ENCODE results near the gene RRP9.
"Not testable (repeated sequence)": the region's sequence is repeated elsewhere in the genome, so short reads cannot be mapped to it uniquely, and the experiment has no call there.

The RRP9 gene

GRCh38 chr3:51941798-51942602 lies at the start of gene RRP9, which contains the start of gene PARP3:
Gene RRP9, minus strand, starts transcription at chr3:51941904. Its CDS starts 37 bp downstream, at chr3:51941867.
Gene PARP3, plus strand, starts transcription at chr3:51942363. Its CDS starts 993 bp downstream, at chr3:51943356.
- DNase-seq, result peak; percentile 99

GRCh38 chr3:51990501-51990971 lies 48.8 kb upstream of the RRP9 start:
- not testable (repeated sequence) for DNase-seq

- no peak for DNase-seq
These were observed 46.8 kb upstream of the RRP9 start for GRCh38 chr3:51988286-51989146.

- DNase-seq, result no peak
These were observed 45.9 kb upstream of the RRP9 start for GRCh38 chr3:51987568-51987967.

- DNase-seq, result no peak
These were observed 44.6 kb upstream of the RRP9 start for GRCh38 chr3:51986010-51986947.

GRCh38 chr3:51985063-51985462 lies 43.4 kb upstream of the RRP9 start:
- no peak for DNase-seq

- DNase-seq, result no peak
These were observed 42.6 kb upstream of the RRP9 start for GRCh38 chr3:51984269-51984647.

- DNase-seq, result no peak
These were observed 42.0 kb upstream of the RRP9 start for GRCh38 chr3:51983578-51984268.

- DNase-seq, result peak; percentile 63
These were observed 41.3 kb upstream of the RRP9 start, which contains the start of gene ACY1 for GRCh38 chr3:51982838-51983577. Gene ACY1, plus strand, starts transcription at chr3:51983535. Its CDS starts 530 bp downstream, at chr3:51984065.

- DNase-seq, result peak; percentile 63
These were observed 40.7 kb upstream of the RRP9 start for GRCh38 chr3:51982352-51982837.

- DNase-seq, result no peak
These were observed 38.5 kb upstream of the RRP9 start for GRCh38 chr3:51980253-51980652.

GRCh38 chr3:51978143-51978502 lies 36.4 kb upstream of the RRP9 start:
- no peak for DNase-seq

GRCh38 chr3:51977446-51978142 lies 35.9 kb upstream of the RRP9 start:
- DNase-seq, result no peak

GRCh38 chr3:51975852-51976549 lies 34.3 kb upstream of the RRP9 start:
- DNase-seq, result no peak

- peak; percentile 14 for DNase-seq
These were observed 33.5 kb upstream of the RRP9 start, which contains the start of gene ABHD14A for GRCh38 chr3:51974963-51975851. Gene ABHD14A, plus strand, starts transcription at chr3:51975064. Its CDS starts 72 bp downstream, at chr3:51975136.

- DNase-seq, result no peak
These were observed 32.7 kb upstream of the RRP9 start for GRCh38 chr3:51974277-51974962.

GRCh38 chr3:51971350-51971749 lies 29.6 kb upstream of the RRP9 start:
- no peak for DNase-seq

Data from kidney glomerular epithelial cell (primary cell).